LNCaP clone FGC (cell line): ENCODE measurements around the gene CATSPERB.
"Not testable (repeated sequence)": the region's sequence is repeated elsewhere in the genome, so short reads cannot be mapped to it uniquely, and the experiment has no call there.

ENCODE experiments used
- DNase-seq: peaks from one replicate; pipeline ENCODE4 v3.0.0-alpha.2; 2011; ENCODE audit warnings: low read depth
- H3K4me3 ChIP-seq: 2 replicates; pipeline ENCODE4 v1.5.1; 2011; ENCODE audit warnings: mild to moderate bottlenecking, low read depth, low read length, control low read depth
- CTCF ChIP-seq: IDR thresholded peaks from 2 replicates; pipeline ENCODE4 v1.5.1; 2012; ENCODE audit warnings: mild to moderate bottlenecking; ENCODE audit not compliant: control insufficient read depth, insufficient read depth; ENCODE audit errors: extremely low read depth

Gene CATSPERB

GRCh38 chr14:91548108-91548507 is 183.8 kb downstream of the CATSPERB start:
- TF ChIP-seq CTCF = no peak
- no peak overlapping the region for H3K4me3 ChIP-seq
- DNase-seq = no peak

GRCh38 chr14:91545946-91546716 is 185.8 kb downstream of the CATSPERB start:
- peak; percentile 98 for DNase-seq
- no peak for TF ChIP-seq CTCF
- no peak overlapping the region for H3K4me3 ChIP-seq

GRCh38 chr14:91545204-91545603 is 186.7 kb downstream of the CATSPERB start:
- TF ChIP-seq CTCF = no peak
- DNase-seq = no peak
- no peak overlapping the region for H3K4me3 ChIP-seq

- no peak for TF ChIP-seq CTCF
- DNase-seq = no peak
- no peak overlapping the region for H3K4me3 ChIP-seq
Measured at GRCh38 chr14:91536327-91536726, 195.6 kb downstream of the CATSPERB start.

GRCh38 chr14:91534059-91534458 is 197.8 kb downstream of the CATSPERB start:
- DNase-seq, H3K4me3 ChIP-seq: not testable (repeated sequence)

- TF ChIP-seq CTCF = no peak
- DNase-seq = no peak
- no peak overlapping the region for H3K4me3 ChIP-seq
Measured at GRCh38 chr14:91533623-91534022, 198.3 kb downstream of the CATSPERB start.
